Body of pancreas (tissue), 4 donors: Measurements from ENCODE around the gene DDX50.

Experiments
- CTCF ChIP-seq, 7 experiments: fragments of 450-650 bp in 4 of 7; fragments of 200-600 bp in 3 of 7; sonication (generic) in 3 of 7; IDR thresholded peaks; one replicate each; pipeline ENCODE4 v1.5.1; 2016 to 2019; ENCODE audit warnings: antibody characterized with exemption in 7 of 7
- POLR2A ChIP-seq, 3 donors: fragments of 450-650 bp; IDR thresholded peaks; one replicate each; pipeline ENCODE4 v1.6.1; 2016; ENCODE audit warnings: antibody characterized with exemption in 3 of 3, mild to moderate bottlenecking in 2 of 3

DNA sequence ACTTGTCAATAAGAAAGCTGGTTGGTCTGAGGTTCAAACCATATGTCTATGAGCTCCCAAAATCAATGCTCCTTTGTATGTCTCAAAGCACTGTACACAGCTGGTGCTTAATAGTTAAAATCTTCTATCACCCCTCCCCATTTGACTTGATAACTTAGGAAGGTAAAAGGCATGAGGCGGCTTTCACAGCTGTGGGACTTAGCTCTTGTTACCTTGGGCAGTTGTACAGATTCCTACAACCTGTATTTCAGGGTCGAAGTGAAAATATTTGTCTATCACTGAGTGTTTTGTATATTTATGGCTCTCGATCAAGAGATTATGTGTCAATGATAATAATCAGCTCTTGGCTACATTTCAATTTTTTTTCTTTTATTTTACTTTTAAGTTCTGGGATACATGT is 86.5 kb downstream of the DDX50 start:
- TF ChIP-seq CTCF (IDR thresholded peaks at IDR 0.05) (no peak), POLR2A (IDR thresholded peaks at IDR 0.05) (no peak)
